LNCaP clone FGC (cell line): ENCODE data around the gene ADAM22.

Source experiments
- DNase-seq: peaks from one replicate; pipeline ENCODE4 v3.0.0-alpha.2; 2011; ENCODE audit warnings: low read depth
- H3K4me3 ChIP-seq: 2 replicates; pipeline ENCODE4 v1.5.1; 2011; ENCODE audit warnings: mild to moderate bottlenecking, low read depth, low read length, control low read depth
- CTCF ChIP-seq: IDR thresholded peaks from 2 replicates; pipeline ENCODE4 v1.5.1; 2012; ENCODE audit warnings: mild to moderate bottlenecking; ENCODE audit not compliant: control insufficient read depth, insufficient read depth; ENCODE audit errors: extremely low read depth

ADAM22 gene

GRCh38 chr7:88001744-88002530 lies 67.9 kb downstream of the ADAM22 start:
- no peak overlapping the region for H3K4me3 ChIP-seq
- TF ChIP-seq CTCF = no peak
- no peak for DNase-seq

- DNase-seq = no peak
- TF ChIP-seq CTCF = no peak
- no peak overlapping the region for H3K4me3 ChIP-seq
Observed at GRCh38 chr7:88002617-88003016, 68.6 kb downstream of the ADAM22 start.

- no peak for DNase-seq
- TF ChIP-seq CTCF = no peak
- H3K4me3 ChIP-seq = no peak overlapping the region
Observed at GRCh38 chr7:88003581-88003980, 69.5 kb downstream of the ADAM22 start.

- no peak overlapping the region for H3K4me3 ChIP-seq
- DNase-seq = no peak
- TF ChIP-seq CTCF = no peak
Observed at GRCh38 chr7:88005191-88005590, 71.1 kb downstream of the ADAM22 start.

GRCh38 chr7:88009651-88010050 lies 75.6 kb downstream of the ADAM22 start:
- DNase-seq = no peak
- TF ChIP-seq CTCF = no peak
- no peak overlapping the region for H3K4me3 ChIP-seq

- no peak for TF ChIP-seq CTCF
- DNase-seq = no peak
- no peak overlapping the region for H3K4me3 ChIP-seq
Observed at GRCh38 chr7:88012086-88012485, 78.0 kb downstream of the ADAM22 start.

GRCh38 chr7:88013981-88014380 lies 79.9 kb downstream of the ADAM22 start:
- no peak overlapping the region for H3K4me3 ChIP-seq
- no peak for TF ChIP-seq CTCF
- no peak for DNase-seq
